SK-N-SH (cell line): ENCODE data around the gene NFASC. TPM values are rescaled to one million over a fixed set of nuclear protein-coding genes. Genes with fewer than 3 reads are reported as not detected.
A peak's percentile ranks its signal among the peaks of the same experiment; 100 is the strongest.

Source experiments
- CTCF ChIA-PET: fragments of 300-600, 350-600 bp; formaldehyde crosslinking; extraction: SDS; loops from one replicate; lab custom pipeline; 2021; lab: Yijun Ruan, JAX
- POLR2A ChIA-PET: fragments of 350-600 bp; sonication (Branson Sonifier 250); formaldehyde crosslinking; extraction: SDS; loops from one replicate; lab custom pipeline; 2020; ENCODE audit warnings: antibody characterized with exemption, inconsistent platforms; lab: Yijun Ruan, JAX
- DNase-seq: peaks from one replicate; pipeline ENCODE4 v3.0.0; 2012
- H2AFZ ChIP-seq: fragments of 200-600 bp; sonication (generic); 2 replicates; pipeline ENCODE4 v1.8.1; 2016; ENCODE audit warnings: antibody characterized with exemption, mild to moderate bottlenecking, low read depth
- H3F3A ChIP-seq: fragments of 200-600 bp; sonication (generic); replicated peaks from 2 replicates; pipeline ENCODE3; 2016; ENCODE audit warnings: antibody characterized with exemption, mild to moderate bottlenecking; ENCODE audit not compliant: insufficient read depth
- H3K27ac ChIP-seq, 2 experiments: fragments of 200-500 bp in 1 of 2; fragments of 200-600 bp in 1 of 2; sonication (Bioruptor generic) in 1 of 2; sonication (generic), shearing (Covaris generic) in 1 of 2; 2 replicates each; pipeline versions ENCODE4 v1.5.1 to v1.6.1; 2014 to 2016; ENCODE audit warnings: low read depth in 2 of 2, inconsistent platforms in 1 of 2, low read length in 1 of 2, mild to moderate bottlenecking in 1 of 2, mixed read lengths in 1 of 2
- H3K27me3 ChIP-seq: fragments of 200-600 bp; sonication (generic), shearing (Covaris generic); 2 replicates; pipeline ENCODE4 v1.6.1; 2016; ENCODE audit warnings: mixed run types; ENCODE audit not compliant: insufficient read depth
- H3K36me3 ChIP-seq, 2 experiments: fragments of 200-500 bp in 1 of 2; fragments of 200-600 bp in 1 of 2; sonication (Bioruptor generic) in 1 of 2; sonication (generic) in 1 of 2; replicated peaks in 1 of 2; 2 replicates each; pipeline versions ENCODE3 to v1.5.1; 2014 to 2016; ENCODE audit warnings: low read length in 1 of 2, mild to moderate bottlenecking in 1 of 2; ENCODE audit not compliant: insufficient read depth in 2 of 2, control insufficient read depth in 1 of 2
- H3K4me1 ChIP-seq, 2 experiments: fragments of 200-500 bp in 1 of 2; fragments of 200-600 bp in 1 of 2; sonication (Bioruptor generic) in 1 of 2; sonication (generic), shearing (Covaris generic) in 1 of 2; 2 replicates each; pipeline versions ENCODE4 v1.5.1 to v1.6.1; 2014 to 2016; ENCODE audit warnings: low read depth in 1 of 2, low read length in 1 of 2, mixed run types in 1 of 2; ENCODE audit not compliant: insufficient read depth in 2 of 2, control insufficient read depth in 1 of 2
- H3K4me2 ChIP-seq: fragments of 200-600 bp; sonication (generic), shearing (Covaris generic); 2 replicates; pipeline ENCODE4 v1.6.1; 2017; ENCODE audit warnings: mixed run types
- H3K4me3 ChIP-seq, 2 experiments: fragments of 200-500 bp in 1 of 2; fragments of 200-600 bp in 1 of 2; sonication (Bioruptor generic) in 1 of 2; sonication (generic), shearing (Covaris generic) in 1 of 2; 2 replicates each; pipeline versions ENCODE4 v1.5.1 to v1.8.1; 2014 to 2016; ENCODE audit warnings: low read depth in 2 of 2, inconsistent platforms in 1 of 2, low read length in 1 of 2, mild to moderate bottlenecking in 1 of 2, mixed read lengths in 1 of 2, moderate library complexity in 1 of 2
- H3K79me2 ChIP-seq: fragments of 200-600 bp; sonication (generic); 2 replicates; pipeline ENCODE4 v1.8.1; 2017; ENCODE audit warnings: mild to moderate bottlenecking; ENCODE audit not compliant: insufficient read depth
- H3K9ac ChIP-seq: fragments of 200-600 bp; sonication (generic); 2 replicates; pipeline ENCODE4 v1.6.1; 2017; ENCODE audit warnings: mixed run types
- H3K9me2 ChIP-seq: fragments of 200-600 bp; sonication (generic); 2 replicates; pipeline ENCODE4 v1.6.1; 2017; ENCODE audit warnings: mixed run types
- H3K9me3 ChIP-seq: fragments of 200-600 bp; sonication (generic); 2 replicates; pipeline ENCODE4 v1.6.1; 2017; ENCODE audit warnings: mixed run types, mild to moderate bottlenecking, moderate library complexity
- H4K20me1 ChIP-seq: fragments of 200-600 bp; sonication (generic); 2 replicates; pipeline ENCODE4 v1.6.1; 2017; ENCODE audit warnings: mild to moderate bottlenecking, mixed run types; ENCODE audit not compliant: insufficient read depth
- CHD2 ChIP-seq: fragments of 150-350 bp; IDR thresholded peaks from 2 replicates; pipeline ENCODE4 v1.6.1; 2018; ENCODE audit warnings: low read length; ENCODE audit not compliant: partially characterized antibody
- CTCF ChIP-seq: fragments of 200-600 bp; sonication (generic); IDR thresholded peaks from 2 replicates; pipeline ENCODE4 v1.6.1; 2017; ENCODE audit warnings: antibody characterized with exemption, mild to moderate bottlenecking, moderate library complexity
- ELF1 ChIP-seq: IDR thresholded peaks from 2 replicates; pipeline ENCODE4 v1.4.0; 2012
- EZH2phosphoT487 ChIP-seq: fragments of 200-600 bp; sonication (generic); IDR thresholded peaks from 2 replicates; pipeline ENCODE4 v1.6.1; 2017; ENCODE audit warnings: low read depth, mixed run types, mild to moderate bottlenecking, antibody characterized with exemption, moderate library complexity, borderline replicate concordance
- FOXM1 ChIP-seq: IDR thresholded peaks from 2 replicates; pipeline ENCODE4 v1.4.0; 2012; ENCODE audit warnings: low read depth, mild to moderate bottlenecking
- MXI1 ChIP-seq: IDR thresholded peaks from 2 replicates; pipeline ENCODE4 v1.6.1; 2012; ENCODE audit warnings: mild to moderate bottlenecking, low read depth, low read length, improper control_type of control experiment
- NFIC ChIP-seq: IDR thresholded peaks from 2 replicates; pipeline ENCODE4 v1.4.0; 2012; ENCODE audit warnings: borderline replicate concordance
- RAD21 ChIP-seq: IDR thresholded peaks from 2 replicates; pipeline ENCODE4 v1.6.1; 2012; ENCODE audit warnings: mild to moderate bottlenecking, low read length
- REST ChIP-seq: IDR thresholded peaks from 2 replicates; pipeline ENCODE4 v1.6.1; 2012; ENCODE audit warnings: mild to moderate bottlenecking, low read depth, low read length, moderate library complexity
- SIN3A ChIP-seq: IDR thresholded peaks from 2 replicates; pipeline ENCODE4 v1.6.1; 2012; ENCODE audit warnings: low read depth, mild to moderate bottlenecking, low read length, moderate library complexity, borderline replicate concordance
- TAF1 ChIP-seq: IDR thresholded peaks from 2 replicates; pipeline ENCODE4 v1.6.1; 2012; ENCODE audit warnings: low read depth, mild to moderate bottlenecking, low read length, moderate library complexity, borderline replicate concordance
- TCF12 ChIP-seq: IDR thresholded peaks from 2 replicates; pipeline ENCODE4 v1.4.0; 2012
- USF1 ChIP-seq: IDR thresholded peaks from 2 replicates; pipeline ENCODE4 v1.4.0; 2012; ENCODE audit warnings: low read depth, borderline replicate concordance
- WGBS: methylation state at CpG from one replicate; pipeline ENCODE4 v1.1.6; 2017; ENCODE audit warnings: low lambda C conversion rate; 5-methylcytosine and 5-hydroxymethylcytosine counted together
- polyA plus RNA-seq, 3 experiments: library from polyadenylated mRNA; depleted of rRNA; stranded (reverse); fragments of >200 nt; gene quantifications; 2 replicates each; pipeline ENCODE4 v1.2.3, GENCODE V29; 2012

The NFASC gene
- polyA plus RNA-seq, 1 of the 3 experiments (the other 2 are of a cell fraction), result 6.0 TPM

- no peaks in the 10 kb centered on the region for H3K36me3 ChIP-seq
- WGBS, result 33% methylated on average over 1 of the region's 1 CpG
- DNase-seq, result no peak
- H4K20me1 ChIP-seq, result peaks cover 10% of the 10 kb centered on the region; the same call in 1 of the 2 replicates
- no peaks in the 10 kb centered on the region for H3F3A ChIP-seq
- H3K27me3 ChIP-seq, result no peaks in the 10 kb centered on the region
- H3K27ac ChIP-seq, result no peak overlapping the region
- H3K4me1 ChIP-seq, result no peaks in the 10 kb centered on the region; a peak in 1 of 4 replicates
- no peak overlapping the region for H2AFZ ChIP-seq
- no peak overlapping the region for H3K9ac ChIP-seq
- no peaks in the 10 kb centered on the region for H3K79me2 ChIP-seq
- no peak for TF ChIP-seq NFIC
- TF ChIP-seq ELF1, result no peak
- TF ChIP-seq USF1, result no peak
- TF ChIP-seq CHD2, result no peak
- TF ChIP-seq MXI1, result no peak
- no peak for TF ChIP-seq EZH2phosphoT487
- no peak for TF ChIP-seq TAF1
- no peak for TF ChIP-seq FOXM1
- no peak for TF ChIP-seq TCF12
- no peak for TF ChIP-seq RAD21
- no peak for TF ChIP-seq SIN3A
- H3K9me2 ChIP-seq, result no peaks in the 10 kb centered on the region
- no peaks in the 10 kb centered on the region for H3K9me3 ChIP-seq
- H3K4me3 ChIP-seq, result no peak overlapping the region
- ChIA-PET POLR2A (no interaction called here), CTCF (interaction anchor here (1.0 to 1.5 kb wide), 4 partner anchors 29 to 152 kb away, joined by 3 to 5 read pairs (median 4); no protein-coding TSS in a partner anchor)
- no peak overlapping the region for H3K4me2 ChIP-seq
These were observed 33.8 kb upstream of the NFASC start for GRCh38 chr1:204836856-204837255.

GRCh38 chr1:204837440-204838084, 33.1 kb upstream of the NFASC start:
- H3K4me1 ChIP-seq, result no peaks in the 10 kb centered on the region; a peak in 1 of 4 replicates
- TF ChIP-seq REST, result peak; percentile 99
- no peak for TF ChIP-seq CTCF
- TF ChIP-seq, all 33 proteins: peak for 1
- Histone ChIP-seq H3K79me2 (no peaks in the 10 kb centered on the region), H3K9ac (no peak overlapping the region), H4K20me1 (peaks cover 10% of the 10 kb centered on the region; the same call in 1 of the 2 replicates), H3K27ac (no peak overlapping the region), H3K4me3 (no peak overlapping the region), H2AFZ (no peak overlapping the region), H3K9me2 (no peaks in the 10 kb centered on the region), H3K4me2 (no peak overlapping the region), H3K27me3 (no peaks in the 10 kb centered on the region), H3K36me3 (no peaks in the 10 kb centered on the region), H3F3A (no peaks in the 10 kb centered on the region), H3K9me3 (no peaks in the 10 kb centered on the region)
- DNase-seq, result no peak
- POLR2A ChIA-PET, result no interaction called here
- CTCF ChIA-PET, result interaction anchor here (1.0 to 1.3 kb wide), 3 partner anchors 30 to 151 kb away, joined by 3 to 4 read pairs (median 3); no protein-coding TSS in a partner anchor
- WGBS, result 54% methylated on average over 7 of the region's 7 CpGs
